Measurements from ENCODE around the gene TBCEL. TPM values are rescaled to one million over a fixed set of nuclear protein-coding genes. Genes with fewer than 3 reads are reported as not detected.

The TBCEL gene
- total and polyA plus RNA-seq, 2 donors (not counting 1 experiment from before 2014, with no cell fraction given): 21.1 to 25.8 TPM

- Histone ChIP-seq H3K27me3 (ENCODE audit: control insufficient read depth, insufficient read depth, low read length) (no peaks in the 10 kb centered on the region), H3K4me1 (ENCODE audit: control insufficient read depth, extremely low read depth, insufficient read depth, low read length) (no peaks in the 10 kb centered on the region), H3K9ac (ENCODE audit: insufficient read depth, low read length) (no peak overlapping the region), H2AFZ (ENCODE audit: low read length) (no peak overlapping the region), H3K4me3 (replicated peaks in 1 of 4; ENCODE audit: control extremely low read depth in 1 of 4, insufficient read depth in 1 of 4, low read depth in 3 of 4, low read length in 4 of 4) (no peak overlapping the region), H3K9me3 (ENCODE audit: control insufficient read depth, insufficient read depth, low read depth, low read length) (no peaks in the 10 kb centered on the region), H4K20me1 (ENCODE audit: control insufficient read depth, extremely low read depth, insufficient read depth, low read length) (no peaks in the 10 kb centered on the region), H3K4me2 (ENCODE audit: extremely low read depth, insufficient read depth, low read length) (no peak overlapping the region), H3K27ac (ENCODE audit: insufficient read depth, low read length) (no peak overlapping the region), H3K79me2 (ENCODE audit: control insufficient read depth, insufficient read depth, low read length) (no peaks in the 10 kb centered on the region), H3K36me3 (ENCODE audit: control insufficient read depth, insufficient read depth, low read length) (no peaks in the 10 kb centered on the region)
- no peak for DNase-seq (ENCODE audit: low read depth in 2 of 2)
- no peak for TF ChIP-seq CTCF (conservative IDR thresholded peaks at IDR 0.05 in 1 of 2, IDR thresholded peaks at IDR 0.05 in 1 of 2; ENCODE audit: low read depth in 1 of 2, low read length in 2 of 2)
Measured at GRCh38 chr11:121123496-121124069, 99.7 kb downstream of the TBCEL start.

GRCh38 chr11:121127809-121128208 lies 103.9 kb downstream of the TBCEL start:
- H3K9me3 ChIP-seq (ENCODE audit: control insufficient read depth, insufficient read depth, low read depth, low read length): no peaks in the 10 kb centered on the region
- TF ChIP-seq CTCF (conservative IDR thresholded peaks at IDR 0.05 in 1 of 2, IDR thresholded peaks at IDR 0.05 in 1 of 2; ENCODE audit: low read depth in 1 of 2, low read length in 2 of 2) (no peak), EZH2 (IDR thresholded peaks at IDR 0.05; ENCODE audit: low read length, missing control alignments) (no peak)
- no peak overlapping the region for H3K4me2 ChIP-seq (ENCODE audit: extremely low read depth, insufficient read depth, low read length)
- H4K20me1 ChIP-seq (ENCODE audit: control insufficient read depth, extremely low read depth, insufficient read depth, low read length): no peaks in the 10 kb centered on the region
- H3K27me3 ChIP-seq (ENCODE audit: control insufficient read depth, insufficient read depth, low read length): no peaks in the 10 kb centered on the region
- no peaks in the 10 kb centered on the region for H3K36me3 ChIP-seq (ENCODE audit: control insufficient read depth, insufficient read depth, low read length)
- no peak overlapping the region for H2AFZ ChIP-seq (ENCODE audit: low read length)
- no peak overlapping the region for H3K4me3 ChIP-seq (replicated peaks in 1 of 4; ENCODE audit: control extremely low read depth in 1 of 4, insufficient read depth in 1 of 4, low read depth in 3 of 4, low read length in 4 of 4)
- no peaks in the 10 kb centered on the region for H3K79me2 ChIP-seq (ENCODE audit: control insufficient read depth, insufficient read depth, low read length)
- no peak for DNase-seq (ENCODE audit: low read depth in 2 of 2)
- H3K27ac ChIP-seq (ENCODE audit: insufficient read depth, low read length): no peak overlapping the region
- H3K9ac ChIP-seq (ENCODE audit: insufficient read depth, low read length): no peak overlapping the region
- H3K4me1 ChIP-seq (ENCODE audit: control insufficient read depth, extremely low read depth, insufficient read depth, low read length): no peaks in the 10 kb centered on the region

- no peak overlapping the region for H3K9ac ChIP-seq (ENCODE audit: insufficient read depth, low read length)
- H3K9me3 ChIP-seq (ENCODE audit: control insufficient read depth, insufficient read depth, low read depth, low read length): no peaks in the 10 kb centered on the region
- H3K4me1 ChIP-seq (ENCODE audit: control insufficient read depth, extremely low read depth, insufficient read depth, low read length): no peaks in the 10 kb centered on the region
- H3K36me3 ChIP-seq (ENCODE audit: control insufficient read depth, insufficient read depth, low read length): no peaks in the 10 kb centered on the region
- no peak overlapping the region for H3K4me2 ChIP-seq (ENCODE audit: extremely low read depth, insufficient read depth, low read length)
- H3K79me2 ChIP-seq (ENCODE audit: control insufficient read depth, insufficient read depth, low read length): no peaks in the 10 kb centered on the region
- no peak for DNase-seq (ENCODE audit: low read depth in 2 of 2)
- H3K27me3 ChIP-seq (ENCODE audit: control insufficient read depth, insufficient read depth, low read length): no peaks in the 10 kb centered on the region
- TF ChIP-seq CTCF (conservative IDR thresholded peaks at IDR 0.05 in 1 of 2, IDR thresholded peaks at IDR 0.05 in 1 of 2; ENCODE audit: low read depth in 1 of 2, low read length in 2 of 2): no peak
- TF ChIP-seq EZH2 (IDR thresholded peaks at IDR 0.05; ENCODE audit: low read length, missing control alignments): no peak
- H3K27ac ChIP-seq (ENCODE audit: insufficient read depth, low read length): no peak overlapping the region
- H3K4me3 ChIP-seq (replicated peaks in 1 of 4; ENCODE audit: control extremely low read depth in 1 of 4, insufficient read depth in 1 of 4, low read depth in 3 of 4, low read length in 4 of 4): no peak overlapping the region
- no peaks in the 10 kb centered on the region for H4K20me1 ChIP-seq (ENCODE audit: control insufficient read depth, extremely low read depth, insufficient read depth, low read length)
- H2AFZ ChIP-seq (ENCODE audit: low read length): no peak overlapping the region
Measured at GRCh38 chr11:121129362-121130340, 105.7 kb downstream of the TBCEL start.
